ENCODE data around the gene CNTN4.

The CNTN4 gene

GRCh38 chr3:3071136-3071535 lies 972.5 kb downstream of the CNTN4 start:
- DNase-seq, result no peak

GRCh38 chr3:3074551-3075257 lies 976.0 kb downstream of the CNTN4 start:
- DNase-seq, result no peak

GRCh38 chr3:3080309-3080708 lies 981.6 kb downstream of the CNTN4 start:
- DNase-seq, result no peak

GRCh38 chr3:3081381-3082233 lies 982.9 kb downstream of the CNTN4 start:
- DNase-seq, result no peak

GRCh38 chr3:3082234-3082924 lies 983.7 kb downstream of the CNTN4 start:
- no peak for DNase-seq

- DNase-seq, result no peak
Observed at GRCh38 chr3:3084890-3085289, 986.2 kb downstream of the CNTN4 start.

GRCh38 chr3:3085782-3086181 lies 987.1 kb downstream of the CNTN4 start:
- no peak for DNase-seq

- no peak for DNase-seq
Observed at GRCh38 chr3:3086239-3086638, 987.6 kb downstream of the CNTN4 start.

- no peak for DNase-seq
Observed at GRCh38 chr3:3087279-3087678, 988.6 kb downstream of the CNTN4 start.

GRCh38 chr3:3087716-3088465 lies 989.2 kb downstream of the CNTN4 start:
- no peak for DNase-seq

- no peak for DNase-seq
Observed at GRCh38 chr3:3089017-3089416, 990.4 kb downstream of the CNTN4 start.

GRCh38 chr3:3097958-3098357 lies 999.3 kb downstream of the CNTN4 start:
- DNase-seq, result no peak

- no peak for DNase-seq
Observed at GRCh38 chr3:3101660-3102458, 1003.2 kb downstream of the CNTN4 start.

- no peak for DNase-seq
Observed at GRCh38 chr3:3102751-3103150, 1004.1 kb downstream of the CNTN4 start.

GRCh38 chr3:3105246-3105645 lies 1006.6 kb downstream of the CNTN4 start:
- no peak for DNase-seq

- no peak for DNase-seq
Observed at GRCh38 chr3:3105815-3106214, 1007.1 kb downstream of the CNTN4 start.

GRCh38 chr3:3107181-3107580 lies 1008.5 kb downstream of the CNTN4 start:
- DNase-seq, result no peak
